GM13976 (cell line): ENCODE measurements around the gene CEP89.
A peak's percentile ranks its signal among the peaks of the same experiment; 100 is the strongest.
"Not testable (repeated sequence)": the region's sequence is repeated elsewhere in the genome, so short reads cannot be mapped to it uniquely, and the experiment has no call there.

ENCODE experiments used
- DNase-seq: peaks from one replicate; pipeline ENCODE4 v3.0.0; 2012; ENCODE audit warnings: low spot score
- CTCF ChIP-seq: IDR thresholded peaks from 2 replicates; pipeline ENCODE4 v1.5.1; 2012; ENCODE audit warnings: borderline replicate concordance, mild to moderate bottlenecking; ENCODE audit not compliant: insufficient read depth; ENCODE audit errors: extremely low read depth, missing control alignments, control extremely low read depth
- in situ Hi-C: fragments of 300-500 bp; cut with MboI; formaldehyde crosslinking; loops from one replicate; pipeline ENCODE4 v1.12.0; 2022; ENCODE audit warnings: low sequenced_read_pairs, mixed read lengths, inconsistent platforms; ENCODE audit not compliant: unreplicated experiment

Gene CEP89

DNA sequence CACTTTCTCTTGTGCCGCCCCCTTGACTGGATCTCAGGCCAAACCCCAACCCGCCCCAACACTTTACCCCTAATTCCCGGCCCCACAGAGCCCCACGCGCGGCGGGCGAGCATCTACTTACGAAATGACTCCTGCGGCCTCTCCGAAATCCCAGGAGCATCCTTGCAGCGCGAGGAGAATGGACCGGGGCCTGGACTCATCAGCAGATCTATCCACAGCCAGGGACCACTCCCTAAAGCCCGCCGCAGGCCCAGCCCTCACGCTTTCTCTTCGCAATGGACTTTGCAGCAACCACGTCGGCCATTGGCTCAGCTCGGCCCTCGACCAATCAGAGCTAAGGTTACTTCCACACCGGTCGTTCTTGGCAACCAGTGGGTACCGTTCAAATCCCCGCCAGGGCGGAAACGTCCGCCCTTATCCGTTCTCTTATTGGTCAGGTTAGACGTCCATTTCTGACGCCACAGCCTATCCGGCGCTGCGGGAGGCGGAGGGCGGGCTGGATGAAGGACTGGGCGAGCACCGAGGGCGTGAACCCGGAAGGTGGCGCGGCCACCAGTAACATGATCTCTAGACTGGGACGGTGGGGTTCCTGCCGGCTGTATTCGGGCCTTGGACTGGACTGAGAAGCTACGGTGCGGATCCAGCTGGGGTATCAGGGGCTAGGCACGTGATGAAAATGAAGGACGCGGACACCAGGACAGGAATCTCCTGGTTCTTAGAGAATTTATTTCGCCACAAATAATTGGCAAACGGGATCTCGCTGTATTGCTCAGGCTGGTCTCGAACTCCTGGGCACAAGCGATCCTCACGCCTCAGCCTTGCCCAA, at the start of gene CEP89, which contains the start of gene FAAP24:
CEP89 (minus strand) TSS at position 244 of the 826 bp plus-strand sequence; CDS start at position 160, 84 bp downstream.
FAAP24 (plus strand) TSS at position 528 of the 826 bp plus-strand sequence. CDS start 955 bp downstream, outside the sequence.
- DNase-seq = peak; percentile 99
- in situ Hi-C loops = loop anchor here (10.0 kb wide), 1 partner anchor 143 kb away; no protein-coding TSS in a partner anchor
- no peak for TF ChIP-seq CTCF

DNA sequence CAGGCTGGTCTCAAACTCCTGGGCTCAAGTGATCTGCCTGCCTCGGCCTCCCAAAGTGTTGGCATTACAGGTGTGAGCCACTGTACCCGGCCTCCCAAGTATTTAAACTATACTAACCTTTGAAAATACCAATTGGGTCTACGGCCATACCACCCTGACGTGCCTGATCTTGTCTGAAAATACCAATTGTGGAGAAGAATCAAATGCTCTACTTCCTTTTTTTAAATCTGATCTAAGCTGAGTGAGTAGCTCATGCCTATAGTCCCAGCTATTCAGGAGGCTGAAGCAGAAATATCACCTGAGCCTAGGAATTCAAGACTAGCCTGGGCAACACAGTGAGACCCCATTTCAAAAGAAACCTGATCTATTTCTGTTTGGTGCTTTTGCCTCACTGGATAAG, 39.1 kb upstream of the CEP89 start:
- DNase-seq, in situ Hi-C loops: not testable (repeated sequence)

GRCh38 chr19:33008738-33009137, 37.0 kb upstream of the CEP89 start:
- no peak for TF ChIP-seq CTCF
- in situ Hi-C loops = no loop called here
- no peak for DNase-seq

DNA sequence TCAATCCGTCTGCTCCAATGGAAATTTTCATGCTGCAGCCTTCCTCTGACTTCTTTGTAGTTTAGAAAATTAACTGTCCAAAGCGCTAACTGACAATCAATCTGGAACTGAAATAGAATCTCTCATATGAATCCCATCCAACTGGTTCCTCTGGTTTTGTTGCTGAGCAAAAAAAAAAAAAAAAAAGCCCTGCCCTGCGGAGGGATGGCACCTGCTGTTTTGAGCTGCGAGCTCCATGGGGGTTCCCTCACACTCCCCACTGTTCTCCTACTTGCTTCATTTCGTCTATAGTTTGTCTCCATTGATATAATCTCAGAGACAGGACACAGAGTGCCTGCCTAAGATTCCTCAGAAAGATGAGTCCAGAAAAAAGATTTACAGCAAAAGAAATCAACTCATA, 33.7 kb upstream of the CEP89 start:
- in situ Hi-C loops = no loop called here
- TF ChIP-seq CTCF = no peak
- DNase-seq = no peak

DNA sequence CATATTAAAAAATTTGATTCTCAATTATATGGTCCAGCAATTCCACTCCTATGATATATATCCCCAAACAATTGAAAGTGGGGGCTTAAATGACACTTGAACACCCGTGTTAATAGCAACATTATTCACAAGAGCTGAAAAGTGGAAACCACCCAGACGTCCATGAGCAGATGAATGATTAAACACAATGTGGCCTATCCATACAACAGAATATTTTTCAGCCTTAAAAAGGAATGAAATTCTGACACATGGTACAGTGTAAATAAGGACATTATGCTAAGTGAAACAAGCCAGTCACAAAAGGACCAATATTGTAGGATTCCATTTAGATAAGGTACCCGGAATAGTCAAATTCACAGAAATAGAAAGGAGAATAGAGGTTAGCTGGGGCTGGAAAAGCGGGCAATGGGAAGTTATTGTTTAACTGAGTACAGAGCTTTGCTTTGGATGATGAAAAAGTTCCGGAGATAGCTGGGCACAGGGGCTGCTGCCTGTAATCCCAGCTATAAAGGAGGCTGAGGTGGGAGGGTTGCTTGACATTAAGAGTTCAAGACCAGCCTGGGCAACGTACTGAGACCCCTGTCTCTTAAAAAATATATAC, 31.8 kb upstream of the CEP89 start:
- in situ Hi-C loops, DNase-seq: not testable (repeated sequence)

GRCh38 chr19:33002126-33002865, 30.5 kb upstream of the CEP89 start:
- in situ Hi-C loops = not testable (repeated sequence)

DNA sequence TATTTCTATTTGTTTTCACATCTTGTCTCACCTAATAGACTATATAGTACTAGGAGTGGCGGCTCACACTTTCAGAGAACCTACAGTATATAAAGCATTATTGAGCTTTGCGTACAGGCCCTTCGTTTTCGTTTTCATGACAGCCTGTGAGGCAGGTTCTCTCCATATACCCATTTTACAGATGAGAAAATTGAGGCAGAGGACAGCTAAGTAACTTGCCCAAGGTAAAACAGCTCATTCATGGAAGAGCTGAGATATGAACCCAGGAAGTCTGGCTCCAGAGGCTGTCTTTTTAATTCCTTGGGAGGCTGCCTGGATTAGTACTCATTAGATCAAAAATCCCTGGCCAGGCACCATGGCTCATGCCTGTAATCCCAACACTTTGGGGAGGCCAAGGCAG, 29.2 kb upstream of the CEP89 start:
- TF ChIP-seq CTCF = no peak
- in situ Hi-C loops = no loop called here
- DNase-seq = no peak

More at GRCh38 chr19:33002126-33002865, 30.5 kb upstream of the CEP89 start:
- DNase-seq = not testable (repeated sequence)

DNA sequence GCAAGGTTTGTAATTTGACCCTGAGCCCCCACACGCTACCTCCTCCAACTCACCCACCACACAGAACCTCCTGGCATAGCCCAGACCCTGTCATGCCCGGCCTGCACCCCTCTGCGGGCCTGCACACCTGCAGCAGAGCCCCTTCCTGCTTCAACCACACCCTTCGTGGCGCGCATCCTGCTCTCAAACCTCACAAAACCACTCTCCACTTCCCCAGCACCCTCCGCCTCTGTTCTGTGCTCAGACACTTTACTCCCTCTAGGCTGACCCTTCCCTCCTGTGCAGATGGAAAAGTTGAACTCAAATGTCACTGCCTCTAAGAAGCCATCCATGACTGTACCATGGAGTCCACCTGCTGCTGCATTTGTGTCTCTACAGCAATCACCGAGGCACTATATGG, 28.8 kb upstream of the CEP89 start:
- in situ Hi-C loops = no loop called here
- no peak for DNase-seq
- TF ChIP-seq CTCF = no peak
